ENCODE measurements around the gene OXSM. TPM values are rescaled to one million over a fixed set of nuclear protein-coding genes. Genes with fewer than 3 reads are reported as not detected.

The OXSM gene
- total and polyA plus RNA-seq, 2 donors (not counting 3 experiments of a cell fraction or from before 2014, with no cell fraction given), result 8.1 to 9.0 TPM

DNA sequence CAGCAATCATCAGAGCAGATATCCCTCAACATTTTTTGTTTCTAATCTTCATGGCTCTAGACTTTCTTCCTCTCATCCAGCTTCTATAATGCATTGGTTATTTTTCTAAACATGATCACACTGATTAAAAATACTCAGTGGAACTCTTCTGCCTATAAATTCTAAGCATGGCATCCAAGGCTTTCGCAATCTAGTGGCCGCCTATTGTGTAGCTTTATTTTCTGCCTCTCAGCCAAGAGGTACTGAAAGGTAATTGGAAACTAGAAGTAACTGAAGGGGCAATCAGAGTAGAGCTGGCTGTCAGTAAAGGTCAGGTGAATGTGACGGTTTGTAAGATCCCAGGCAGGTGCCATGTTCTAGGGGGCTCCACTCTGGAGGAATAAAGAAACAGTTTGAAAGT lies 33.4 kb downstream of the OXSM start:
- POLR2A ChIA-PET, result no interaction called here
- DNase-seq (ENCODE audit: low read depth, low spot score) (no peak), FAIRE-seq (no peak)
- Histone ChIP-seq H3K4me2 (ENCODE audit: insufficient read depth, low read length) (no peak overlapping the region), H3K27me3 (ENCODE audit: control insufficient read depth in 2 of 2, insufficient read depth in 2 of 2, low read length in 2 of 2) (peaks cover 0 to 2% of the 10 kb centered on the region in 2 experiments), H3K4me3 (replicated peaks in 1 of 3; ENCODE audit: insufficient read depth in 1 of 3, low read depth in 1 of 3, low read length in 3 of 3) (no peak overlapping the region), H3K79me2 (ENCODE audit: control insufficient read depth, insufficient read depth, low read length) (no peaks in the 10 kb centered on the region), H3K9me3 (replicated peaks; ENCODE audit: control insufficient read depth, insufficient read depth, low read length) (no peaks in the 10 kb centered on the region), H3K27ac (ENCODE audit: insufficient read depth, low read depth, low read length) (no peak overlapping the region), H3K9me1 (replicated peaks; ENCODE audit: control insufficient read depth, extremely low read depth, insufficient read depth, low read length) (no peaks in the 10 kb centered on the region), H3K36me3 (ENCODE audit: control insufficient read depth in 2 of 2, extremely low read depth in 1 of 2, insufficient read depth in 2 of 2, low read length in 2 of 2) (no peaks in the 10 kb centered on the region), H3K4me1 (ENCODE audit: control insufficient read depth, extremely low read depth, insufficient read depth, low read length) (peaks cover 3% of the 10 kb centered on the region), H3K9ac (replicated peaks; ENCODE audit: extremely low read depth, insufficient read depth, low read length) (no peak overlapping the region), H2AFZ (ENCODE audit: low read depth, low read length) (no peak overlapping the region), H4K20me1 (replicated peaks; ENCODE audit: control insufficient read depth, extremely low read depth, insufficient read depth, low read length) (no peaks in the 10 kb centered on the region)
- BruUV-seq (replicated peaks), result no TSS peak
- intact Hi-C loops (cut with micrococcal nuclease), result no loop called here
- CTCF ChIA-PET, result interaction anchor here (1.1 kb wide), 1 partner anchor 34 kb away, joined by 3 read pairs; no protein-coding TSS in a partner anchor
- TF ChIP-seq FOS (IDR thresholded peaks at IDR 0.05; ENCODE audit: borderline replicate concordance, insufficient read depth, low read length), result no peak
- no peak for TF ChIP-seq EZH2 (IDR thresholded peaks at IDR 0.05; ENCODE audit: borderline replicate concordance, low read depth, low read length, severe bottlenecking)
- TF ChIP-seq, protein P1, sequence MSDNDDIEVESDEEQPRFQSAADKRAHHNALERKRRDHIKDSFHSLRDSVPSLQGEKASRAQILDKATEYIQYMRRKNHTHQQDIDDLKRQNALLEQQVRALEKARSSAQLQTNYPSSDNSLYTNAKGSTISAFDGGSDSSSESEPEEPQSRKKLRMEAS (IDR thresholded peaks at IDR 0.05; ENCODE audit: insufficient read depth, insufficient read length), result no peak
- no peak for TF ChIP-seq POLR2AphosphoS5 (IDR thresholded peaks at IDR 0.05; ENCODE audit: insufficient read depth, low read depth, low read length)
- no peak for TF ChIP-seq JUN (IDR thresholded peaks at IDR 0.05; ENCODE audit: borderline replicate concordance, insufficient read depth, insufficient read length, low read depth)
- no peak for TF ChIP-seq POLR2A (IDR thresholded peaks at IDR 0.05; ENCODE audit: low read depth, low read length)
- no peak for TF ChIP-seq GATA2 (IDR thresholded peaks at IDR 0.05; ENCODE audit: insufficient read depth, insufficient read length, low read depth, low read length)
- TF ChIP-seq MYC (IDR thresholded peaks at IDR 0.05; ENCODE audit: low read depth, low read length), result no peak
- TF ChIP-seq, protein P2, sequence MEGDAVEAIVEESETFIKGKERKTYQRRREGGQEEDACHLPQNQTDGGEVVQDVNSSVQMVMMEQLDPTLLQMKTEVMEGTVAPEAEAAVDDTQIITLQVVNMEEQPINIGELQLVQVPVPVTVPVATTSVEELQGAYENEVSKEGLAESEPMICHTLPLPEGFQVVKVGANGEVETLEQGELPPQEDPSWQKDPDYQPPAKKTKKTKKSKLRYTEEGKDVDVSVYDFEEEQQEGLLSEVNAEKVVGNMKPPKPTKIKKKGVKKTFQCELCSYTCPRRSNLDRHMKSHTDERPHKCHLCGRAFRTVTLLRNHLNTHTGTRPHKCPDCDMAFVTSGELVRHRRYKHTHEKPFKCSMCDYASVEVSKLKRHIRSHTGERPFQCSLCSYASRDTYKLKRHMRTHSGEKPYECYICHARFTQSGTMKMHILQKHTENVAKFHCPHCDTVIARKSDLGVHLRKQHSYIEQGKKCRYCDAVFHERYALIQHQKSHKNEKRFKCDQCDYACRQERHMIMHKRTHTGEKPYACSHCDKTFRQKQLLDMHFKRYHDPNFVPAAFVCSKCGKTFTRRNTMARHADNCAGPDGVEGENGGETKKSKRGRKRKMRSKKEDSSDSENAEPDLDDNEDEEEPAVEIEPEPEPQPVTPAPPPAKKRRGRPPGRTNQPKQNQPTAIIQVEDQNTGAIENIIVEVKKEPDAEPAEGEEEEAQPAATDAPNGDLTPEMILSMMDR (IDR thresholded peaks at IDR 0.05; ENCODE audit: extremely low read depth in 1 of 2, insufficient read depth in 1 of 2, low read depth in 1 of 2, low read length in 2 of 2), result no peak
- dilution Hi-C loops (cut with MboI; ENCODE audit: extremely low pct_ligation_motif_present, low sequenced_read_pairs), result no loop called here

All from endothelial cell of umbilical vein (primary cell).